ENCODE measurements around the gene CACNA1C. TPM values are rescaled to one million over a fixed set of nuclear protein-coding genes. Genes with fewer than 3 reads are reported as not detected.

CACNA1C gene
- total RNA-seq, 1 experiment from 2014 or later = 3.7 TPM

DNA sequence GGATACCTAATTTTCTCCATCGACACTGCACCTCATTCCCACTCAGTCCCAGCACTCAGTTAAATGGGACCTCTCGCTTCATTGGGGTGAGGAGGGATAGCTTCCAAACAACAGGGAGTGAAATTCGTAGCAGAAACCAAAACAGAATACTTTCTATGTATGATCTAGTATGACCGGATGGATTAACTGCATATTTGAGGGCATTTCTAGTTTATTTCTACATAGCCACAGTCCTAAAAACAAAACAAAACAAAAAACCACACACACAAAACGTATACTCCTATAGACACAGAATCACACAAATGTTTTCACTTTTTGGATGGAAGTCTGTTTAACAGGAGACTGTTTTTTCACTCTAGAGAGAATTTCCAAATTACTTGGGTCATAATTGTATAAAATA lies 434.5 kb downstream of the CACNA1C start:
- TF ChIP-seq CTCF (conservative IDR thresholded peaks at IDR 0.05; ENCODE audit: low read depth, low read length) (no peak), EZH2 (IDR thresholded peaks at IDR 0.05; ENCODE audit: borderline replicate concordance, low read depth, low read length, poor library complexity, severe bottlenecking) (no peak)
- Histone ChIP-seq H3K27ac (ENCODE audit: low read depth, low read length, poor library complexity, severe bottlenecking) (no peak overlapping the region), H3K9me3 (ENCODE audit: low read depth, low read length, poor library complexity, severe bottlenecking) (no peaks in the 10 kb centered on the region), H3K27me3 (replicated peaks; ENCODE audit: insufficient read depth, low read depth, low read length, poor library complexity) (no peaks in the 10 kb centered on the region), H3K4me3 (ENCODE audit: low read depth, low read length, poor library complexity, severe bottlenecking) (no peak overlapping the region), H3K36me3 (ENCODE audit: insufficient read depth, low read length, poor library complexity, severe bottlenecking) (no peaks in the 10 kb centered on the region), H3K4me1 (ENCODE audit: insufficient read depth, low read length, poor library complexity, severe bottlenecking) (peaks cover 6% of the 10 kb centered on the region)
- intact Hi-C loops (cut with micrococcal nuclease; ENCODE audit: unreplicated experiment) = no loop called here
- ChIA-PET CTCF (no interaction called here), POLR2A (ENCODE audit: low non-redundant PET) (no interaction called here)
- BruUV-seq (replicated peaks) = no TSS peak
- no peak for DNase-seq (ENCODE audit: low spot score)

GRCh38 chr12:2488131-2488530 lies 435.3 kb downstream of the CACNA1C start:
- Histone ChIP-seq H3K27me3 (replicated peaks; ENCODE audit: insufficient read depth, low read depth, low read length, poor library complexity) (no peaks in the 10 kb centered on the region), H3K9me3 (ENCODE audit: low read depth, low read length, poor library complexity, severe bottlenecking) (no peaks in the 10 kb centered on the region), H3K4me3 (ENCODE audit: low read depth, low read length, poor library complexity, severe bottlenecking) (no peak overlapping the region), H3K27ac (ENCODE audit: low read depth, low read length, poor library complexity, severe bottlenecking) (no peak overlapping the region), H3K36me3 (ENCODE audit: insufficient read depth, low read length, poor library complexity, severe bottlenecking) (no peaks in the 10 kb centered on the region), H3K4me1 (ENCODE audit: insufficient read depth, low read length, poor library complexity, severe bottlenecking) (peaks cover 6% of the 10 kb centered on the region)
- no TSS peak for BruUV-seq (replicated peaks)
- intact Hi-C loops (cut with micrococcal nuclease; ENCODE audit: unreplicated experiment) = no loop called here
- ChIA-PET POLR2A (ENCODE audit: low non-redundant PET) (no interaction called here), CTCF (no interaction called here)
- DNase-seq (ENCODE audit: low spot score) = no peak
- TF ChIP-seq EZH2 (IDR thresholded peaks at IDR 0.05; ENCODE audit: borderline replicate concordance, low read depth, low read length, poor library complexity, severe bottlenecking) (no peak), CTCF (conservative IDR thresholded peaks at IDR 0.05; ENCODE audit: low read depth, low read length) (no peak)

DNA sequence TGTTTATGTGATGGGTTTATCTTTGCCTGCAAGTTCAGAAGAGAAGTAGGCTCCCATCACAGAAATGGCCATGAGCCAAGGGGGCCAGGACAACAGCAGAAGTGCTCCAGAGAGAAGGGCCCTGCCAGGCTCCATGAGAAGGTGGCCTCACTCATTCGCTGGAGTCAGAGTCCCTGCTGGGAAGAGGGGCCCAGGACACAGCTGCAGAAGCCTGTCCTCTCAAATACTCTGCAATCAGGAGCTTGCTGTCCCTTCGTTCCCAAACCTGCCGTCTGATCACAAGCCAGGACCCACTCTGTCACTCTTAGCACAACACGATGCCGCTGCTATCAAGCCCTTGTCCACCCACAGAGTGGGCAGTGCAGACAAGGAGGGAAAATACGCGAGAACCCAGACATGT lies 435.8 kb downstream of the CACNA1C start:
- Histone ChIP-seq H3K27ac (ENCODE audit: low read depth, low read length, poor library complexity, severe bottlenecking) (no peak overlapping the region), H3K36me3 (ENCODE audit: insufficient read depth, low read length, poor library complexity, severe bottlenecking) (no peaks in the 10 kb centered on the region), H3K27me3 (replicated peaks; ENCODE audit: insufficient read depth, low read depth, low read length, poor library complexity) (no peaks in the 10 kb centered on the region), H3K9me3 (ENCODE audit: low read depth, low read length, poor library complexity, severe bottlenecking) (no peaks in the 10 kb centered on the region), H3K4me3 (ENCODE audit: low read depth, low read length, poor library complexity, severe bottlenecking) (no peak overlapping the region), H3K4me1 (ENCODE audit: insufficient read depth, low read length, poor library complexity, severe bottlenecking) (peaks cover 6% of the 10 kb centered on the region)
- CTCF ChIA-PET = no interaction called here
- BruUV-seq (replicated peaks) = no TSS peak
- intact Hi-C loops (cut with micrococcal nuclease; ENCODE audit: unreplicated experiment) = no loop called here
- DNase-seq (ENCODE audit: low spot score) = no peak
- POLR2A ChIA-PET (ENCODE audit: low non-redundant PET) = no interaction called here
- TF ChIP-seq CTCF (conservative IDR thresholded peaks at IDR 0.05; ENCODE audit: low read depth, low read length) = no peak
- no peak for TF ChIP-seq EZH2 (IDR thresholded peaks at IDR 0.05; ENCODE audit: borderline replicate concordance, low read depth, low read length, poor library complexity, severe bottlenecking)

All from A673 (cell line).